T-cell (primary cell): ENCODE results near the gene GPR39. TPM values are rescaled to one million over a fixed set of nuclear protein-coding genes. Genes with fewer than 3 reads are reported as not detected.

Source experiments
- ATAC-seq, 4 experiments: fragments of 200-7000 bp in 3 of 4; fragments of 150-1000 bp in 1 of 4; cut with Tn5 transposase; replicated peaks in 1 of 4; 1 replicate in 3 of 4; 2 replicates in 1 of 4; pipeline ENCODE4 v1.10.0; 2021; ENCODE audit warnings: moderate library complexity in 3 of 4, mild to moderate bottlenecking in 2 of 4, moderate number of reproducible peaks in 1 of 4
- CTCF ChIA-PET, 2 donors: fragments of 300-600 bp; sonication (Branson Sonifier 250); formaldehyde crosslinking; loops; one replicate each; lab custom pipeline; 2022; ENCODE audit warnings: antibody characterized with exemption in 2 of 2; lab: Charles Lee
- POLR2A ChIA-PET, 2 donors: fragments of 300-600 bp; sonication (Branson Sonifier 250); formaldehyde crosslinking; loops; one replicate each; lab custom pipeline; 2022; ENCODE audit warnings: antibody characterized with exemption in 2 of 2; lab: Charles Lee
- DNase-seq, 35 experiments: peaks; one replicate each; pipeline versions ENCODE4 v3.0.0 to v3.0.0-alpha.2; 2013 to 2023
- H3K27ac ChIP-seq: one replicate; pipeline ENCODE4 v1.5.1; 2013; ENCODE audit warnings: low read length
- H3K27me3 ChIP-seq, 2 experiments: replicated peaks in 1 of 2; 1 replicate in 1 of 2; 2 replicates in 1 of 2; pipeline versions ENCODE4 v1.6.1 to v1.7.0; 2013; ENCODE audit warnings: low read length in 1 of 2, mixed read lengths in 1 of 2; ENCODE audit not compliant: control insufficient read depth in 2 of 2, insufficient read depth in 2 of 2; ENCODE audit errors: extremely low read depth in 1 of 2
- H3K36me3 ChIP-seq, 2 donors: 1 replicate in 1 of 2; 2 replicates in 1 of 2; pipeline versions ENCODE4 v1.6.1 to v1.7.0; 2013; ENCODE audit warnings: low read length in 1 of 2; ENCODE audit not compliant: control insufficient read depth in 2 of 2, insufficient read depth in 1 of 2; ENCODE audit errors: extremely low read depth in 1 of 2
- H3K4me1 ChIP-seq, 2 experiments: 1 replicate in 1 of 2; 2 replicates in 1 of 2; pipeline versions ENCODE4 v1.6.1 to v1.7.0; 2013; ENCODE audit warnings: low read length in 2 of 2, mixed read lengths in 1 of 2; ENCODE audit not compliant: insufficient read depth in 2 of 2, control insufficient read depth in 1 of 2; ENCODE audit errors: extremely low read depth in 1 of 2
- H3K4me3 ChIP-seq, 2 donors: 1 replicate in 1 of 2; 2 replicates in 1 of 2; pipeline versions ENCODE4 v1.5.1 to v1.7.0; 2013; ENCODE audit warnings: mild to moderate bottlenecking in 2 of 2, low read length in 1 of 2, moderate library complexity in 1 of 2; ENCODE audit not compliant: control insufficient read depth in 1 of 2; ENCODE audit errors: extremely low read depth in 1 of 2
- H3K9me3 ChIP-seq: 2 replicates; pipeline ENCODE4 v1.7.0; 2013
- H3K27ac Mint-ChIP-seq, 2 donors: one replicate each; pipeline ENCODE4 v1.8.0; 2020 to 2021; ENCODE audit warnings: mild to moderate bottlenecking in 2 of 2, mixed read lengths in 2 of 2
- H3K27me3 Mint-ChIP-seq, 2 donors: one replicate each; pipeline ENCODE4 v1.8.0; 2021 to 2022; ENCODE audit warnings: mixed read lengths in 2 of 2
- H3K36me3 Mint-ChIP-seq: one replicate; pipeline ENCODE4 v1.8.0; 2021; ENCODE audit warnings: mixed read lengths
- H3K4me1 Mint-ChIP-seq, 3 donors: one replicate each; pipeline ENCODE4 v1.8.0; 2020 to 2022; ENCODE audit warnings: mixed read lengths in 3 of 3, mild to moderate bottlenecking in 1 of 3
- H3K4me3 Mint-ChIP-seq, 3 donors: one replicate each; pipeline ENCODE4 v1.8.0; 2020 to 2022; ENCODE audit warnings: mild to moderate bottlenecking in 3 of 3, mixed read lengths in 3 of 3, moderate library complexity in 3 of 3
- H3K9me3 Mint-ChIP-seq, 3 donors: one replicate each; pipeline ENCODE4 v1.8.0; 2020 to 2022; ENCODE audit warnings: mixed read lengths in 3 of 3
- WGBS: methylation state at CpG from one replicate; pipeline ENCODE4 v1.1.5; 2013; ENCODE audit warnings: missing lambda C conversion rate; ENCODE audit not compliant: insufficient coverage; 5-methylcytosine and 5-hydroxymethylcytosine counted together
- total RNA-seq, 35 experiments: library from RNA in 6 of 35; stranded (reverse) in 6 of 35; fragments of 120-200 nt in 1 of 35; gene quantifications; one replicate each; pipeline versions ENCODE4 v1.2.1 to v1.2.4 and lab custom pipeline; 2013 to 2026

The GPR39 gene
- total RNA-seq, 5 donors from 2014 or later (not counting 1 experiment from before 2014, with no cell fraction given) = not detected

DNA sequence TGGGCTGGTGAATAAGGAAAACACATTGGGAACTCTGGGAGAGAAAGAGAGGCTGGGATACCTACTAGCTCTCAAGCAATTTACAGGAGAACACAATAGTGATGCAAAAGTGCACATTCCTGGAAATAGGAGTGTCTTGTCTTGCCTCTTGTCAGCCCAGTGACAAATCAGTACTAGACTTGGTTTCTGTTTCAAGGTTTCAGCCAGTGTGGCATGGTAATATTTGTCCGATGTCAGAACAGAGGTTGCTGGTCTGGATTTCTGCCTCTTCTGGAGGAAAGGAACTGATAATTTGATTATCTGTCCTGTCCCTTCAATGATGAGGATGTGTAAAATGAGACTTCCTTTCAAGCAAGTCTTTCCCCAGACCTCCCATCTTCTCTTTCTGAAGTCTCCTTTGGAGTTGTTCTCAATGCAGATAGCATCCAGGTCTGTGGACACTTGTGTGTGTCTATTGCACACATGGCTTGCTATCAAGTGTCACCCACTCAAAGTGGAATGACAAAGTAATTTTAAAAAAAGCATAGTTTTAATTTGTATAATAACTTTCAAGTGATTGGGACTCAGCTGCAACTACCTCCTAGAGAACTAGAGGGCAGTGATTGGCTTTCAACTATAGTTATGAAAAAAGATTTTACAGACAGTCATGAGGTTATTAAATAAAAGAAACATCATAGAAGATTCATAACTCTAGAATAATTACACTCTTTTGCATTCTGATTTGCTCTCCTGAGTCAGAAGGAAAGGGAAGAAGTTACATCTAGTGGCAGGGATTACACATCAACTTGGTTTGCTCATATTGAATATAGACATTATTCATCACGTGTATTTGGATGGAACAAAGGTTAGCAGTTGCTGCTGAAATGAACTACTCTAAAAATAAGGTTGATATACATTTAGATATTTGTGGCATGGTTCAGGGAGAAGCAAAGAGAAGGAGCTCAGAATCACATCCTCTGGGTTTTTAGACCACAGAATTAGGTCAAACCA lies 4.5 kb downstream of the GPR39 start:
- POLR2A ChIA-PET = interaction anchor here in 1 of 2 donors (0.7 kb wide), 1 partner anchor 182 kb away, joined by 3 read pairs; no protein-coding TSS in a partner anchor

DNA sequence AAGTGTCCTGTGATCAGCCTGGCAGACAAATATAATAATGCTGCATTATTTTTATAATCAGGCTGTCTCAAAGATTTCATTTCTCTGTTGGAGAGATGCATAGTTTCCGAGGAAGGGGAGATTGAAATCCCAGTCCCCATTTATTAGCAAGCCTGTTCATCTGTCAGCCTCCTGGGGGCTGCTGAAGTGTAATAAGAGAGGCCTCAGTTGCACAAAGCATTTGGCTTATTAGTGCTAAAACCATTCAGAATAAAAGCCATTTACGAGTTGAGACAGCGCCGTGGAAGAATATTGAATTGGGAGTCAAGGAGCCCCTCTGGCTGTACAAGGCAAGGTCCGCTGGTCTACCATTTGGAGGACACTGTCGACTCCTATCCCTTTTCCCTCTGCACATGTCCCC lies 6.1 kb downstream of the GPR39 start:
- peaks cover 0 to under 1% of the 10 kb centered on the region in 2 experiments for H3K27me3 ChIP-seq
- no peak overlapping the region for H3K27ac ChIP-seq
- 89% methylated on average over 5 of the region's 6 CpGs for WGBS
- ChIA-PET POLR2A (no interaction called here), CTCF (no interaction called here)
- H3K4me1 ChIP-seq = no peaks in the 10 kb centered on the region
- H3K4me3 ChIP-seq = no peak overlapping the region
- Mint-ChIP-seq H3K4me1 (no peaks in the 10 kb centered on the region), H3K36me3 (no peaks in the 10 kb centered on the region), H3K27ac (no peak overlapping the region), H3K27me3 (peaks cover 9% of the 10 kb centered on the region in 2 donors), H3K4me3 (no peak overlapping the region), H3K9me3 (peaks cover 0 to 9% (median 0%) of the 10 kb centered on the region in 3 donors)
- no peak for ATAC-seq
- no peaks in the 10 kb centered on the region for H3K36me3 ChIP-seq
- H3K9me3 ChIP-seq = no peaks in the 10 kb centered on the region
- DNase-seq = no peak

More for the DNA sequence above, 4.5 kb downstream of the GPR39 start:
- Mint-ChIP-seq H3K27ac (no peak overlapping the region), H3K27me3 (peaks cover 12 to 17% of the 10 kb centered on the region in 2 donors), H3K4me3 (no peak overlapping the region), H3K36me3 (no peaks in the 10 kb centered on the region), H3K4me1 (no peaks in the 10 kb centered on the region), H3K9me3 (peaks cover 0 to 9% (median 0%) of the 10 kb centered on the region in 3 donors)
- ATAC-seq (no peak), DNase-seq (no peak)
- CTCF ChIA-PET = no interaction called here
- WGBS = 100% methylated on average over 1 of the region's 2 CpGs
- H3K36me3 ChIP-seq = no peaks in the 10 kb centered on the region
- peaks cover 0 to 4% of the 10 kb centered on the region in 2 experiments for H3K4me1 ChIP-seq
- H3K27ac ChIP-seq = no peak overlapping the region
- peaks cover 0 to 16% of the 10 kb centered on the region in 2 experiments for H3K27me3 ChIP-seq
- H3K4me3 ChIP-seq = no peak overlapping the region
- H3K9me3 ChIP-seq = no peaks in the 10 kb centered on the region

DNA sequence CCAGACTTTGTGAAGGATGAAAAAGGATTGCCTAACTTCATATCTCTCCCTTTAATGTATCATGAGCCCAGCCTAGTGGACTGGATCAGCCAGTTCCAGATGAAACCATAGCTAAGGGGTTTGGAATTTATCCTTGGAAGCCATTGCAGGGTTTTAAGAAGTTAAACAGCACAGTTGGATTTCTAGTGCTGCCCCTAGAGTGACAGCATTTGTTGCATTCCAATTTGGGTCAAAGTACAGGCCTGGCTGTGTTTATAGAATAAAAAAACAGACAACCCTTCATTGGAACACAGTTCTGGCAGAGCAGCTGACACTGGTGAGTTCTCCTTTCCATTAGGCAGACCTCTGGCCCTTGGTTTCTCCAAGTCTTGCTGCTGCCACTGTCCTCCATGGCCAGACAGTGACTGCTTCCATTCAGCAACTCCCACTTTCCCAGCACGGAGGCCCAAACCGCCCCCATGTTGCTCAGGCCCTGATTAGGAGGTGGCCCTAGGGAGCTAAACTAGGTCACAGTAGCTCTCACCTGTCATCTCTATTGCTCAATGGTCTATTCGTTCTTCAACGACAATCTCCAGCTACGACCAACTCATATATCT lies 8.0 kb downstream of the GPR39 start:
- ChIA-PET CTCF (no interaction called here), POLR2A (no interaction called here)
- Histone ChIP-seq H3K27ac (no peak overlapping the region), H3K9me3 (no peaks in the 10 kb centered on the region), H3K36me3 (no peaks in the 10 kb centered on the region), H3K4me3 (no peak overlapping the region), H3K4me1 (no peaks in the 10 kb centered on the region), H3K27me3 (no peaks in the 10 kb centered on the region)
- Mint-ChIP-seq H3K9me3 (peaks cover under 1 to 10% (median under 1%) of the 10 kb centered on the region in 3 donors), H3K27ac (no peak overlapping the region), H3K4me3 (no peak overlapping the region), H3K36me3 (no peaks in the 10 kb centered on the region), H3K4me1 (no peaks in the 10 kb centered on the region), H3K27me3 (peaks cover 0 to 4% of the 10 kb centered on the region in 2 donors)
- WGBS = 80% methylated on average over 5 of the region's 5 CpGs
- ATAC-seq = no peak
- DNase-seq = no peak

DNA sequence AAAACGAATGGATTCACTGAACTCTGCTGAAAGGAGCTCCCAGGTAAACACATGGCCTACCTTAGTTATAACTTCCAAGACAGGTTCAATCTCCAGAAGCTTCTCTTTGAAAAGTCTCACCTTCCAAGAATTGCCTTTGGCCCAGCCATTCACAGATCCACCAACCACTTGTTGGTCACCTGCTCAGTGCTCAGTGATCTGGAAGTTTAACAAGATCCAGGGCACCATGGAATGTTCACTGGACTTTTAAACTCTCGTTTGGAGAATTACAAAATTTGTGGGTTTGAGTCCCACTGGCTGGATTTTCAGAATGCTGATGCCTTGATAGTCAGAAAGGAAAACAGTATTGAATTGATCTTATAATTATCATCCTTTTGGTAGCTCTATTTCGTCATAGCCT lies 9.4 kb downstream of the GPR39 start:
- WGBS = 50% methylated on average over 1 of the region's 3 CpGs
- no peaks in the 10 kb centered on the region for H3K36me3 ChIP-seq
- DNase-seq = no peak
- Mint-ChIP-seq H3K27me3 (peaks cover 0 to 4% of the 10 kb centered on the region in 2 donors), H3K4me1 (no peaks in the 10 kb centered on the region), H3K4me3 (no peak overlapping the region), H3K36me3 (no peaks in the 10 kb centered on the region), H3K27ac (no peak overlapping the region), H3K9me3 (peaks cover 3 to 13% (median 4%) of the 10 kb centered on the region in 3 donors)
- H3K27ac ChIP-seq = no peak overlapping the region
- H3K4me3 ChIP-seq = no peak overlapping the region
- no peaks in the 10 kb centered on the region for H3K9me3 ChIP-seq
- H3K27me3 ChIP-seq = no peaks in the 10 kb centered on the region
- H3K4me1 ChIP-seq = no peaks in the 10 kb centered on the region
- ATAC-seq = no peak
- ChIA-PET POLR2A (no interaction called here), CTCF (no interaction called here)

DNA sequence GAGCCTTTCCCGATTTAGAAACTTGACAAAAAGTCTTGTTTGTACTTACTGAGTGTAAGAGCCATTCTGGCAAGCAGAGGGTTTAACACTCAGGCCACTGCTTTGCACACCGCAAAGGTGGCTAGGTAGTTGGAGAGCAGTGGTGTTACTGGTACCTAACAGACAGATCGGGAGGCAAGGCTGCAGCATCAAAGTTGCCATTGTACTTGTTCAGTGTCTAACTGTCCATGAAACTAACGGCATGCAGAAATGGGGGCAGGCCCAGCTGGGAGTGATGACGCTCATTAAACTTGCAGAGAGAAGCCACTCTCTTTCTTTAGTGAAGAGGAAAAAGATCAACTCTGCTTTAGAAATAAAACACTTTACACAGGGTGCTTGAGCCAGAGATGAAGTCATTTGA lies 10.1 kb downstream of the GPR39 start:
- Histone ChIP-seq H3K36me3 (no peaks in the 10 kb centered on the region), H3K4me3 (no peak overlapping the region), H3K9me3 (no peaks in the 10 kb centered on the region), H3K27me3 (no peaks in the 10 kb centered on the region), H3K27ac (no peak overlapping the region), H3K4me1 (no peaks in the 10 kb centered on the region)
- no peaks in the 10 kb centered on the region for H3K4me1 Mint-ChIP-seq
- 67% methylated on average over 3 of the region's 5 CpGs for WGBS
- no peak overlapping the region for H3K27ac Mint-ChIP-seq
- DNase-seq = no peak
- H3K36me3 Mint-ChIP-seq = no peaks in the 10 kb centered on the region
- ChIA-PET POLR2A (no interaction called here), CTCF (no interaction called here)
- no peak for ATAC-seq
- no peak overlapping the region for H3K4me3 Mint-ChIP-seq
- peaks cover 0 to 4% of the 10 kb centered on the region in 2 donors for H3K27me3 Mint-ChIP-seq
- peaks cover 4 to 17% (median 6%) of the 10 kb centered on the region in 3 donors for H3K9me3 Mint-ChIP-seq

DNA sequence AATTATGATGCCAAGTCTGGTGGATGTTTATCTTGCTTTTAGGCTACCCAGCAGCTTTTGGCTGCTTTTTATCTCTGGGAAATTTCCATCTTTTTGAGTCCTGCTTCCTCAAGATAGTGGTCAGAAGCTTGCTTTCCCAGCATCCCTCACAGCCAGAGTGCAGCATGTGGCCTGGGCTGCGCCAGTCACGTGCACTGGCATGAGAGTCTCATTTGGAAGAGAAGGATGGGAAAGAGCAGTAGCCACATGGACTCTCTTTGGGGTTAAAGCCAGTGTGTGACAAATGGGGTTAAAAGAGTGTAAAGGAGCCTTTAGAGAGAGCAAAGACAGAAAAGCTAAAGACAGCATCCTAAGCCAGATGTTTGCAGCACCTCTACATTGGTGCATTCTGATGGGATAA lies 12.7 kb downstream of the GPR39 start:
- peaks cover 7 to 14% (median 11%) of the 10 kb centered on the region in 3 donors for H3K9me3 Mint-ChIP-seq
- Histone ChIP-seq H3K27ac (no peak overlapping the region), H3K36me3 (no peaks in the 10 kb centered on the region), H3K27me3 (no peaks in the 10 kb centered on the region), H3K4me1 (no peaks in the 10 kb centered on the region), H3K9me3 (no peaks in the 10 kb centered on the region), H3K4me3 (no peak overlapping the region)
- H3K4me3 Mint-ChIP-seq = no peak overlapping the region
- peaks cover 0 to 4% of the 10 kb centered on the region in 2 donors for H3K27me3 Mint-ChIP-seq
- H3K4me1 Mint-ChIP-seq = no peaks in the 10 kb centered on the region
- ChIA-PET POLR2A (no interaction called here), CTCF (no interaction called here)
- DNase-seq = no peak
- WGBS = no CpG with 5 or more reads among the region's 2 CpGs
- H3K27ac Mint-ChIP-seq = no peak overlapping the region
- ATAC-seq = no peak
- H3K36me3 Mint-ChIP-seq = no peaks in the 10 kb centered on the region
